ENCODE data around the gene E4F1.

DNA sequence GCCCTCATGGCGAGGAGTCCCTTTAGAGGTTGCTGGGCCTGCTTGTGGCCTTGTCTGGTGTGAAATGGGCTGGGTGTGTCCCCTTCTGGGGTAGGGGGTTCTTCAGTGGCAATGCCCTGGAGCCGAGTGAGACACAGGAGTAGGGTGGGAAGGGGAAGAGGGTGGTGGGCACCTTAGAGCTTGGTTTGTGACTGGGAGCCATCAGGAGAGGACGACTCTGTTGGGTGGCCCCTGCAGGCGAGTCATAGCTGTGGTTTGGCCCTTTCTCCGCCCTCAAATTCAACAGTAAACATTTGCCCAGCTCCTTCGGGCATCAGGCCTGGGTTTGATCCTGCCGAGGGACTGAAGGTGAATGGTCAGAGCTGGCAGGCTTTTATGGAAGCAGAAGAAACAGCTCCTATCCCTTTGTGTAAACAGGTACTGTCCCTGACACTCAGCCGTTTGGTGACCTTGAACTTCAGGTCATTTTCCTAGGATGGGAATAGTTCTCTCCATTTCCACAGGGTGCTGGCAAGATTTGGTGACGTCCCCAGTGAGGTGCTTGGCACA, 2.9 kb downstream of the E4F1 start:
- TF ChIP-seq CTCF (IDR thresholded peaks at IDR 0.05) (no peak), EZH2 (IDR thresholded peaks at IDR 0.05; ENCODE audit: borderline replicate concordance, insufficient read depth, low read depth, low read length, poor library complexity, severe bottlenecking) (no peak)

Data from B cell (primary cell).